Fibroblast of villous mesenchyme (primary cell): Measurements from ENCODE around the gene SPATA46. TPM values are rescaled to one million over a fixed set of nuclear protein-coding genes. Genes with fewer than 3 reads are reported as not detected.

Experiments used
- DNase-seq: peaks from one replicate; pipeline ENCODE4 v3.0.0-alpha.2; 2010; ENCODE audit warnings: low read depth
- H3K4me3 ChIP-seq: 2 replicates; pipeline ENCODE4 v1.5.1; 2011; ENCODE audit warnings: low read depth, mild to moderate bottlenecking, low read length
- CTCF ChIP-seq: IDR thresholded peaks from 2 replicates; pipeline ENCODE4 v1.5.1; 2012; ENCODE audit warnings: low read depth, mild to moderate bottlenecking, low read length; ENCODE audit not compliant: insufficient read depth
- total RNA-seq: library from RNA; depleted of rRNA; stranded (reverse); fragments of >200 nt; gene quantifications from 2 replicates; pipeline ENCODE4 v1.2.3, GENCODE V29; 2012

Gene SPATA46
- total RNA-seq, 1 donor = not detected

GRCh38 chr1:162347281-162347680 lies 29.4 kb downstream of the SPATA46 start:
- no peak for TF ChIP-seq CTCF
- no peak overlapping the region for H3K4me3 ChIP-seq
- DNase-seq = no peak

GRCh38 chr1:162343470-162343869 lies 33.2 kb downstream of the SPATA46 start:
- DNase-seq = no peak
- no peak for TF ChIP-seq CTCF

GRCh38 chr1:162342452-162342983 lies 34.1 kb downstream of the SPATA46 start:
- H3K4me3 ChIP-seq = no peak overlapping the region
- no peak for TF ChIP-seq CTCF
- no peak for DNase-seq

More at GRCh38 chr1:162343470-162343869, 33.2 kb downstream of the SPATA46 start:
- H3K4me3 ChIP-seq = no peak overlapping the region

- H3K4me3 ChIP-seq = no peak overlapping the region
- DNase-seq = no peak
- TF ChIP-seq CTCF = no peak
Observed at GRCh38 chr1:162336621-162337285, 39.9 kb downstream of the SPATA46 start.

GRCh38 chr1:162335126-162335525 lies 41.5 kb downstream of the SPATA46 start:
- no peak overlapping the region for H3K4me3 ChIP-seq
- no peak for TF ChIP-seq CTCF
- no peak for DNase-seq

- no peak for TF ChIP-seq CTCF
- no peak for DNase-seq
- H3K4me3 ChIP-seq = no peak overlapping the region
Observed at GRCh38 chr1:162333991-162334390, 42.7 kb downstream of the SPATA46 start.

GRCh38 chr1:162329826-162330225 lies 46.8 kb downstream of the SPATA46 start:
- no peak for TF ChIP-seq CTCF
- no peak overlapping the region for H3K4me3 ChIP-seq
- no peak for DNase-seq
